Prostate gland (tissue), 2 donors: ENCODE results near the gene TBC1D16.

Experiments
- CTCF ChIP-seq, 4 experiments: fragments of 200-600 bp in 2 of 4; fragments of 450-650 bp in 2 of 4; sonication (generic) in 2 of 4; IDR thresholded peaks; 1 replicate in 3 of 4; 2 replicates in 1 of 4; pipeline ENCODE4 v1.5.1; 2016 to 2019; ENCODE audit warnings: antibody characterized with exemption in 4 of 4, mild to moderate bottlenecking in 2 of 4, moderate library complexity in 2 of 4
- POLR2A ChIP-seq: fragments of 450-650 bp; IDR thresholded peaks from one replicate; pipeline ENCODE4 v1.6.1; 2016; ENCODE audit warnings: antibody characterized with exemption, mild to moderate bottlenecking
- POLR2AphosphoS5 ChIP-seq: sonication (generic); formaldehyde crosslinking; IDR thresholded peaks from one replicate; pipeline ENCODE4 v1.6.1; 2017; ENCODE audit warnings: antibody characterized with exemption

DNA sequence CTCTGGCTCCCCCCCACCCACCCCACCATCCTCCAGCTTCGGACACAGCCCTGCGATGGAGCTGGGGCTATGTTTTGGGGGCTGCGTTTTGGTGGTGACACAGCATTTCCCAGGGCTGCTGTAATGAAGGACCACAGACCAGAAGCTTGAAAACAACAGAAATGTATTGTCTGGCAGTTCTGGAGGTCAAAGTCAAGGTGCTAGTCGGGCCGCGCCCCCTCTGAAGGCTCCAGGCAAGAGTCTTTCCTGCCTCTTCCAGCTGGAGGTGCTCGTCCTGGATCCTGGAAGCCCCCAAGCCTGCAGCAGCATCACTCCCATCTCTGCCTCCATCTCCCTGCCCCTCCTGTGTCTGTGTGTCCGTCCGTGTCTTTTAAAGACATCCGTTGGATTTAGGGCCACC, 50.8 kb downstream of the TBC1D16 start:
- TF ChIP-seq CTCF (IDR thresholded peaks at IDR 0.05), result no peak
- TF ChIP-seq POLR2AphosphoS5, result no peak
- TF ChIP-seq POLR2A, result no peak
